NCI-H524 treated with DMSO at 0.1 percent for 48 hours (cell line): ENCODE data around the gene KRTAP5-4.

ENCODE experiments used
- DNase-seq: peaks from one replicate; lab custom pipeline; 2025; lab: John Stamatoyannopoulos, UW

The KRTAP5-4 gene

GRCh38 chr11:1572197-1573076 is 49.5 kb downstream of the KRTAP5-4 start, which contains the start of gene DUSP8:
Gene DUSP8, minus strand, starts transcription at chr11:1572271. Its CDS starts 6,445 bp downstream, at chr11:1565826.
- DNase-seq, result no peak

DNA sequence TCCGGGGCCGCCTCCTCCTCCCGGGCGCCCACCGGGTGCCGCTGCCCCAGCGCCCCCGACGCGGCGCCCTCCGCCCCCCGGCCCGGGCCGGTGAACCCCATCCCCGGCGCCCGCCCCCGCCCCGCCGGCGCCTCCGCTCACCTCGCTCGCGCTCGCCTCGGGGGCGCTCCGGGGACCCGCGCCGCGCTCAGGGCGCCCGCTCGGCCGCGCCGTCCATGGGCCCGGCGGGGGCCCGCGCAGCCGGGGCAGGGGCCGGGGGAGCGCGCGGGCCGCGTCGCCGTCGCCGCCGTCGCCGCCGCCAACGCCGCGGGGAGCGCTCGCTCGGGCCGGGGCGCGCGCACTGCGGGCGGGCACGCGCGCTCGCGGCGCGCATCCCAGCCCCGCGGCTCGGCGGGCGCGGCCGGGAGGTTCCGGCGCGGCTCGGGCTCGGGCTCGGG is 50.2 kb downstream of the KRTAP5-4 start:
- no peak for DNase-seq
